ENCODE measurements around the gene MCM9.

MCM9 gene

GRCh38 chr6:118856301-118856700 lies 78.7 kb downstream of the MCM9 start:
- DNase-seq (ENCODE audit: low spot score): no peak
- TF ChIP-seq CTCF (IDR thresholded peaks at IDR 0.05; ENCODE audit: extremely low read depth, missing control alignments): no peak

- no peak for DNase-seq (ENCODE audit: low spot score)
- no peak for TF ChIP-seq CTCF (IDR thresholded peaks at IDR 0.05; ENCODE audit: extremely low read depth, missing control alignments)
Measured at GRCh38 chr6:118853408-118853807, 81.6 kb downstream of the MCM9 start.

GRCh38 chr6:118844915-118845314 lies 90.0 kb downstream of the MCM9 start:
- TF ChIP-seq CTCF (IDR thresholded peaks at IDR 0.05; ENCODE audit: extremely low read depth, missing control alignments): no peak
- peak; percentile 48 for DNase-seq (ENCODE audit: low spot score)

GRCh38 chr6:118843685-118844390 lies 91.1 kb downstream of the MCM9 start:
- no peak for TF ChIP-seq CTCF (IDR thresholded peaks at IDR 0.05; ENCODE audit: extremely low read depth, missing control alignments)
- peak; percentile 57 for DNase-seq (ENCODE audit: low spot score)

- no peak for DNase-seq (ENCODE audit: low spot score)
- no peak for TF ChIP-seq CTCF (IDR thresholded peaks at IDR 0.05; ENCODE audit: extremely low read depth, missing control alignments)
Measured at GRCh38 chr6:118830691-118831090, 104.3 kb downstream of the MCM9 start.

DNA sequence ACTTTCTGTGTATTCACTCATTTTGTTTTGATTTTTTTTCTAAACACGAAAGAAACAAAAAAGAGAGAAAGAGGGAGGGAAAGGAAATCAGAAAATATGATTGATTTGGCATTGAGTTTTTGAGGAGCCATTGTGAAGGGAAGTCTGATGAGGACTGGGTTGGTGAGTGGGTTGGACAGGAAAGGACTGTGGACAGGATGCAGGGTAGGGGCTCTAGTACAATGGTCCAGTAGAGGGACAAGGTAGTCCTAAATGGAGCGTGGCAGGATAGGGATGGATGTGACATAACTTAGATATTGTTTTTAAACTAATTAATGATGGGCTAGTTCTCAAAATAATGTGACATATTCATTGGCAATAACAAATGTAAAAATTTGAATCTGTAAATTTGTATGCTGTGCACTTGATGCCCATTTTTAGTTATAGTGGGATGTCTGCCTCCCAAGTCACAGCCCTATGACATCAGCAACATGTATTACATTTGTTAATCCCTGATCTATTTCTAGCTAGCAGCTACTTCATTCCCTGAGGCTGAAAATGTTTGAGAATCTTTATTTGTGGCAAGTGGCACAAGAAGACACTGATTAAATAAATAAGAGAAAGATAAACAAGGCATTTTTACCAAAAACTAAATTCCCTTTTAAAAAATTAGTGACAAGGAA lies 105.0 kb downstream of the MCM9 start:
- no peak for TF ChIP-seq CTCF (IDR thresholded peaks at IDR 0.05; ENCODE audit: extremely low read depth, missing control alignments)
- DNase-seq (ENCODE audit: low spot score): no peak

GRCh38 chr6:118826096-118826495 lies 108.9 kb downstream of the MCM9 start:
- no peak for TF ChIP-seq CTCF (IDR thresholded peaks at IDR 0.05; ENCODE audit: extremely low read depth, missing control alignments)
- DNase-seq (ENCODE audit: low spot score): no peak
